GM12864 (cell line): ENCODE measurements around the gene CTIF.
A peak's percentile ranks its signal among the peaks of the same experiment; 100 is the strongest.

ENCODE experiments used
- DNase-seq: peaks from one replicate; pipeline ENCODE4 v3.0.0-alpha.2; 2011; ENCODE audit warnings: low read depth
- H3K4me3 ChIP-seq: 2 replicates; pipeline ENCODE4 v1.5.1; 2011; ENCODE audit warnings: mild to moderate bottlenecking, low read depth, low read length, control low read depth
- CTCF ChIP-seq: IDR thresholded peaks from 2 replicates; pipeline ENCODE4 v1.5.1; 2011; ENCODE audit warnings: low read depth, mild to moderate bottlenecking, moderate library complexity, low read length, control low read depth, inconsistent platforms; ENCODE audit errors: missing control alignments

The CTIF gene

DNA sequence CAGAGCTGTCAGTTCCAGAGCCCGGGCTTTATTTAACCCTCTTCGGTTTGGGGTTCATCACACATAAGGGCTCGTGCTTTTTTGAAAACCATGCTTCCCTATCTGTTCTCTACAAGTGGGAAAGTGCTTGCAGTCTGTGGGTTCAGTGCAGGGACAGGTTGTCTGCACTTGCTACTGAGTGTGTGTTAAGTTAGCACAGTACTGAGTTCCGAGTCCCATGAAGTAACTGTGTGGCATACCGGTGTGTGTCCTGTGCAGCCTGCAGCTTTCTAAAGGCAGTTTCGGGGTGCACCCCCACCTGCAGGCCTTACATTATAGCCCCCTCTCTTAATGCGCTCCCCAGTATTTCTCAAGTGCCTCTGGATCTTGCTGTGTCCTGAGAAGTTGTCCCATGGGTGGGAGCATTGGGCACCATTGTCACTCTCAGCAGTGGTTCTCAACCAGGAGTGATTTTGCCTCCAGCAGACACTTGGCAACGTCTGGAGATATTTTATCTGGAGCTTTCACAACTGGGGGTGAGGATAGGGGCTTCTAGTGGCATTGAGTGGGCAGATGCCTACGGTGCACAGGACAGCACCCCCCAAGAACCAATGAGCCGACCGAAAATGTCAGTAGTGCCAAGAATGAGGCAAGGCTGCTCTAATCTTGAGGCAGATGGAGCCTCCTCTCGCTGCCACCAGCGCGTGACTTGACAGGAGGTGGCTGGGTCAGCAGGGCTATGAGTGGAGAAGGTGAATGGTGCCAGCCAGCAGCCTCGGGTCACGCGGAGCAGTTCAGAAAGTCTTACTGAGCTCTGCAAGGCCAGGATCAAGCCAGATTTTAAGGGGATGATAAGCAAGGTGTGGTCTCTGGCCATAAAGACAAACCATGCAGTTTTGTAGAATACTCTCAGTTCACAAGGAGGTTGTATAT is 259.8 kb downstream of the CTIF start:
- no peak for DNase-seq
- no peak overlapping the region for H3K4me3 ChIP-seq
- TF ChIP-seq CTCF: no peak

GRCh38 chr18:48799724-48800315 is 261.0 kb downstream of the CTIF start:
- DNase-seq: no peak
- H3K4me3 ChIP-seq: no peak overlapping the region
- no peak for TF ChIP-seq CTCF

DNA sequence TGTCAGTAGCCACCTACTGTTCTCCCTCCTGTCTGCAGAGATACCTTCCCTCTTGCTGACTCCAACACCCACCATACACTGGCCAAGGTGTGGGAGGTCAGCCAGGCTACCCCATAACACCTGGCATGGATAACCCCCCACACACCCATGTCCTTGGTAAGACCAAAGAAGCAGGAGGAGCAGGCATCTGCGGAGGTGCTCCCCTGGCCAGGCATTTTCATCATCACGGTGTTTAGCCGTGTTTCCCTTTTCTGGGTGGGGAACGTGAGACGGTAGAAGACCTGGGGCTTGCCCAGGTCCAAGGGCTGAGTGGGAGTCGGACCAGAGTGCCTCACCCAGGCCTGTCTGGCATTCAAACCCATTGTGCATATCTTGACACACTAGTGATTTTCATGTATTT is 261.6 kb downstream of the CTIF start:
- DNase-seq: no peak
- no peak for TF ChIP-seq CTCF
- H3K4me3 ChIP-seq: no peak overlapping the region

GRCh38 chr18:48800876-48801727 is 262.3 kb downstream of the CTIF start:
- H3K4me3 ChIP-seq: no peak overlapping the region
- TF ChIP-seq CTCF: no peak
- DNase-seq: peak; percentile 72

DNA sequence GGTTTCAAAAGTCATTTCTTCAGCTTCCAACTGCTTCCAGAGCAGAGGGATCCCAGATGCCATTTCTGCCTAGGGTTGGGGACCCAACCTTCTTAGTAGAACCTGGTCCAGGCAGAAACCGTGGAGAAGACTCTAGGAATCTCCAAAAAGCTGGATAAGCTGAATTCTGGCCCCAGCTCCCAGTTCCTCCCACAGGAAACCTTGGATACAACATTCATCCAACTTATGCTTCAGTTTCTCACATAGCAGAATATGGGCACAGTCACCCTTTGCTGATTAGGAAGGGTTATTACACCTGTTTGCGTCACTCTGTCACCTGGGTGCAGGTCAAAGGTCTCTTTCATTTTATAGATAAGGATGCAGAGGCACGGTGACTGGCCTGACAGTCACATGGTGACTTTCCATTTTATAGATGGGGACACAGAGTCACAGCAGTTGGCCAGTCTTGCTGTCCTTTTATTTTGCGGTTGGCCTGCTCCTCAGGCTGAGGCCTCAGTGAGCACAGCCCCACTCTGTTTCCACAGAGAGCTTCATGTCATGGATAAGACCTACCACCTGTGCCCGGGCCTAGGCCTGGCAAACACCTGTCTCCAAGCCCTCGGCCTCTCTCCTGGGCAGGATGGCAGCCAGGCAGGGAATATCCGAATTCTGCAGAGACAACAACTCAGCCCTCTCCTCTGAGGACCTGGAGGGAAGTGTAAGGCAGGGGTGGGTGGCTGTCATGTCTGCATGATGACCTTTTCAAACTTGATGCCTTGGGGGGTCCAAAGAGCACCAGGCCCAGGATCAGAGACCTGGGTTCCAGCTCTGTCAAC is 263.1 kb downstream of the CTIF start:
- H3K4me3 ChIP-seq: no peak overlapping the region
- DNase-seq: no peak
- TF ChIP-seq CTCF: no peak
